GM12874 (cell line): Measurements from ENCODE around the gene HSPB6.

Experiments
- CTCF ChIP-seq: IDR thresholded peaks from 2 replicates; pipeline ENCODE4 v1.5.1; 2011; ENCODE audit warnings: low read depth, mild to moderate bottlenecking, control low read depth, low read length, moderate library complexity; ENCODE audit not compliant: insufficient read depth

Gene HSPB6

DNA sequence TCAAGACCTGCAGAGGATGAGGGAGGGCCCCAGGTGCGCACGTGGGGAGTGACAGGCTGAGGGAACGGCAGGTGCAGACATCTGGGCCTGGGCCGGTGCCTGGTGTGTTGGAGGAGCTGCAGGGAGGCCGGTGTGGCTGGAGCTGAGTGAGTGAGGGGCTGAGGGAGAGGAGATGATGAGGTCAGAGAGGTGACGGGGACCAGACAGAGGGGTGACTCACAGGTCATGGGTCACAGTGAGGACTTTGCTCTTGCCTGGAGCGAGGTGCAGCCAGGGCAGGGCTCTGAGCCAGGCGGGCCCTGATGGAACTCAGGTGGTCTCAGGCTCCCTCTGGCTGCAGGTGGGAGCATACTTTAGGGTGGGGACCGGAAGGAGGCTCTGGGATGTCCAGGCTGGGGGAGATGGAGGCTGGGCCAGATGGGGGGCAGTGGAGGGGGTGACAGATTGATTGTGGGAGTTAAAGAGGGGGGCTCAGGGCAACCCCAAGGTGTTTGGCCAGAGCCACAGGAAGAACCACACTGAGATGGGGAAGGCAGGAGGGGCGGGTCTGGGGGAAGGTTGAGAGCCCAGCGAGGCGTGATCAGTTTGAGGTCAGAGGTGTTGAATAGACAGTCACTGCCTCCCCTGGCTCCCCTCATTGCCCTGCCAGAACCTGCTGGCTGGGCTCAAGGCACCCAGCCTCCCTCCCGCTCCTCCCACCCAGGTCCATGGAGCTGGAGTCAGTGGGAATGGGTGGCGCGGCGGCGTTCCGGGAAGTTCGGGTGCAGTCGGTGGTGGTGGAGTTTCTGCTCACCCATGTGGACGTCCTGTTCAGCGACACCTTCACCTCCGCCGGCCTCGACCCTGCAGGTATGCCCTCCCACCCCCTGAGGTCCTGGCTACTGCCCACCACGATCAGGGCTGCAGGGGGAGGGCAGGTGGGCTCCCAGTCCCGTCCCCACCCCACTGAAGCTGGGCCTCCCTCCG, 26.9 kb upstream of the HSPB6 start:
- TF ChIP-seq CTCF = no peak

- TF ChIP-seq CTCF = no peak
These were observed 25.8 kb upstream of the HSPB6 start for GRCh38 chr19:35782589-35782988.

GRCh38 chr19:35781650-35782049, 24.8 kb upstream of the HSPB6 start:
- TF ChIP-seq CTCF = no peak

DNA sequence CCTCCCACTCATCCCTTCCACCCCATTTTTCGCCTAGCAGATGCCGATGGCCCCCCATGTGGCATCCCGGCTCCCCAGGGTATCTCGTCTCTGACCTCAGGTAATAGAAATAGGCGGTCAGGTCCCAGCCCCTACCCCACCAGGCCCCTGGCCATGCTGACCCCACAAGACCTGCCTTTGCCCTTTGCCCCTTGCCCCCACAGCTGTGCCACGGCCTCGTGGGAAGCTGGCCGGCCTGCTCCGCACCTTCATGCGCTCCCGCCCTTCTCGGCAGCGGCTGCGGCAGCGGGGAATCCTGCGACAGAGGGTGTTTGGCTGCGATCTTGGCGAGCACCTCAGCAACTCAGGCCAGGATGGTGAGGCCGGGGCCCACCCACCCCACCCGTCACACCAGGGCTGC, 23.9 kb upstream of the HSPB6 start:
- TF ChIP-seq CTCF = no peak

GRCh38 chr19:35780058-35780457, 23.2 kb upstream of the HSPB6 start:
- TF ChIP-seq CTCF = no peak

DNA sequence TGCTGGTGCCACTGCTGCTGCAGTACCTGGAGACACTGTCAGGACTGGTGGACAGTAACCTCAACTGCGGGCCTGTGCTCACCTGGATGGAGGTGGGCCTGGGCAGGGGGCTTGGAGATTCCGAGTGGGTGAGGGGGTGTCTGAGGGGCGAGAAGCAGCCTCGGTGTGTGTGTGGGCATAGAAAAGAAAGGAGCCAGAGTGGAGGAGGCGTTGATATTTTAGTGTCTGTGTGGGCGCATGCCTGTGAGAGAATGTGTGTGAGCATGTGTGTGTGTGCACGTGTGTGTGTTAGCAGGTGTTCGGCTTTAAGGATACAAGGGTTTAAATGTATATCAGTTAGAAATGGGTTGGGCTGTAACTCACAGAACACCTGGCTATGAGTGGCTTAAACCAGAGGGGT, 22.2 kb upstream of the HSPB6 start:
- TF ChIP-seq CTCF = no peak

- TF ChIP-seq CTCF = no peak
These were observed 21.1 kb upstream of the HSPB6 start for GRCh38 chr19:35777961-35778360.
